Colonic mucosa (tissue), 4 donors: ENCODE measurements around the gene RMC1. TPM values are rescaled to one million over a fixed set of nuclear protein-coding genes. Genes with fewer than 3 reads are reported as not detected.

Source experiments
- DNase-seq: peaks from one replicate; pipeline ENCODE4 v3.0.0-alpha.2; 2020
- H3K27ac ChIP-seq: fragments of 200-600 bp; one replicate; pipeline ENCODE4 v1.8.0; 2021
- H3K27me3 ChIP-seq: fragments of 200-600 bp; one replicate; pipeline ENCODE4 v1.8.0; 2021
- H3K36me3 ChIP-seq: fragments of 200-600 bp; one replicate; pipeline ENCODE4 v1.8.0; 2021
- H3K4me1 ChIP-seq: fragments of 200-600 bp; one replicate; pipeline ENCODE4 v1.8.0; 2021; ENCODE audit warnings: mild to moderate bottlenecking
- H3K4me3 ChIP-seq: fragments of 200-600 bp; one replicate; pipeline ENCODE4 v1.8.0; 2021
- H3K9ac ChIP-seq, 2 donors: one replicate each; pipeline ENCODE4 v1.7.0; 2013; ENCODE audit warnings: control low read depth in 2 of 2, low read depth in 2 of 2, low read length in 2 of 2
- H3K9me3 ChIP-seq: fragments of 200-600 bp; one replicate; pipeline ENCODE4 v1.8.0; 2021
- CTCF ChIP-seq: fragments of 200-600 bp; IDR thresholded peaks from one replicate; pipeline ENCODE4 v1.8.0; 2022; ENCODE audit warnings: antibody characterized with exemption, mild to moderate bottlenecking
- intact Hi-C: fragments of 100-400 bp; cut with DNase I; formaldehyde crosslinking; loops from one replicate; pipeline ENCODE4 v1.14.1; 2022
- total RNA-seq, 2 donors: library from RNA; stranded (reverse); fragmentation: NEBNext Ultra II Directional in 1 of 2; extraction: Animal tissue kit (Norgen Biotek cat#: 25700) in 1 of 2; gene quantifications; one replicate each; pipeline ENCODE4 v1.2.1, GENCODE V29; 2021
- donor health status: healthy.
- donor health status: DM: no; HTN: no; CAD: no.
- donor health status: DM: no; HTN: no; CAD: no.

Gene RMC1
- total RNA-seq, result 10 to 100 TPM; 28.4 to 34.9 TPM

DNA sequence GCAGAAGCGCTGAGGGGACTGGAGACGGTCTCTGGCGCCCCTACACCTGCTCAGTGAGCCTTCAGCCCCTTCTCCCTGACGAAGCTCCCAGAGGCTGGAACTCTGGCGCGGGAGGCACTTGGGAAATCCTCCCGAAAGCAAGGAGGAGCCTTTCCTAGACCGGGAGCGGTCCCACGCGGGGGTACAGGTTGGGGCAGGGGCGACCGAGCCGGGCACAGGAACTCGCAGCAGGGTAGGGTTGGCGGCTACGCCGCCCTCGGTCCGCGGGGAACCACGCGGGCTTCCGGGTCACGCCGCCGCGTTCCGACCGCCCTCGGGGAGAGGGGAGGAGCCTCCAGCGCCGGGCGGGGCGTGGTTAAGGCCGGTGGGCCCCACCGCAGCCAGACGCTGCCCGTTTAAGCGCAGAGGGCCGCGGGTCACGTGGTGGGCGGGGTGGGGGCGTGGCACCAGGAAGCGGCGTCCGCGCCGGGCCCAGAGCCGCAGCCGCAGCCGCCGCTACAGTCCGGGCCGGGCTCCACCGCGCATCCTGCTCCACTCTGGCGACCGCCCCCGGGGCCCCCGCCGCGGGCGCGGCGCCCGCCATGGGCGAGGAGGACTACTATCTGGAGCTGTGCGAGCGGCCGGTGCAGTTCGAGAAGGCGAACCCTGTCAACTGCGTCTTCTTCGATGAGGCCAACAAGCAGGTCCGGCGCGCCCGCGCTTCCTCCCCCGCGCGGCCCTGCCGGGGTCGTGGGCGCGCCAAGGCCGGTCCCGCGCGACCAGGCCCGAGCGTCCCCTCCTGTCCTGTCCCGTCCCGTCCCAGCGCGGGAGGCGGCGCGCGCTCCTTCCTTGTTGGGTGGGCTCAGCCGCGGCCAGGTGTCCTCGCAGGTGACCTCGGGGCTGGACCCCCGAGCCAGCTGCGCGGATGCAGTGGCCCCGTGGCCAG lies at the start of gene RMC1:
RMC1 (plus strand) TSS at position 474 of the 925 bp plus-strand sequence; CDS start at position 582, 108 bp downstream.
- no peaks in the 10 kb centered on the region for H3K9me3 ChIP-seq
- intact Hi-C loops, result no loop called here
- peak within 1 kb of the TSS; percentile 93 for H3K27ac ChIP-seq
- no peaks in the 10 kb centered on the region for H3K36me3 ChIP-seq
- H3K27me3 ChIP-seq, result no peaks in the 10 kb centered on the region
- peaks cover 10% of the 10 kb centered on the region for H3K4me1 ChIP-seq
- peak within 1 kb of the TSS; percentile 98 for H3K4me3 ChIP-seq
- TF ChIP-seq CTCF, result no peak
- peak within 1 kb of the TSS; percentile 89 to 93 for H3K9ac ChIP-seq
- peak; percentile 96 for DNase-seq

DNA sequence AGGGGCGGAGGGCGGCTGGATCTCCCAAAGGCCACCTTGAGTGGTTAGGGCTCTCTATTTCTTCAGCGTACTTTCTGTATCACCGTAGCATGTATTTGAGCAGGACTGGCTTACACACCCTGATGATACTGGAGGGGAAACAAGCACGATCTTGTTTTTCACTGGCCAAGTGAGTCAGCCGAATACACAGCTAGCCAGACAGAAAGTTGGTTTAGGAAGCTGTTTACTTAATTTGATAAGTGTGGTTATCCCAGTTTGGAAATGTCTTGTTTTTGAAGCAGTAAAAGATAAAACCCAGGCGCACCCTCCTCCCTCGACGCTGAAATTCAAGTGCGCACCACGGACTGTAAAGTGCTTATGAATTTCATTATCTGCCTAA lies 49.6 kb upstream of the RMC1 start:
- Histone ChIP-seq H3K9me3 (no peaks in the 10 kb centered on the region), H3K9ac (peak overlapping the region; percentile 83 to 99), H3K4me1 (peaks cover 8% of the 10 kb centered on the region), H3K36me3 (no peaks in the 10 kb centered on the region), H3K27me3 (no peaks in the 10 kb centered on the region), H3K4me3 (peak overlapping the region; percentile 97), H3K27ac (peak overlapping the region; percentile 98)
- no peak for DNase-seq
- intact Hi-C loops, result no loop called here
- TF ChIP-seq CTCF, result no peak

GRCh38 chr18:23456835-23457234 lies 46.5 kb upstream of the RMC1 start:
- H3K27me3 ChIP-seq, result no peaks in the 10 kb centered on the region
- no peaks in the 10 kb centered on the region for H3K36me3 ChIP-seq
- DNase-seq, result no peak
- H3K4me3 ChIP-seq, result no peak overlapping the region
- no peaks in the 10 kb centered on the region for H3K9me3 ChIP-seq
- no peak overlapping the region for H3K27ac ChIP-seq
- intact Hi-C loops, result no loop called here
- no peak for TF ChIP-seq CTCF
- no peak overlapping the region for H3K9ac ChIP-seq
- peaks cover 14% of the 10 kb centered on the region for H3K4me1 ChIP-seq

GRCh38 chr18:23458830-23459529 lies 44.3 kb upstream of the RMC1 start:
- Histone ChIP-seq H3K9me3 (no peaks in the 10 kb centered on the region), H3K4me1 (peaks cover 10% of the 10 kb centered on the region), H3K27ac (peak overlapping the region; percentile 57), H3K9ac (peak overlapping the region in 1 of 2 donors; percentile 14), H3K4me3 (no peak overlapping the region), H3K27me3 (no peaks in the 10 kb centered on the region), H3K36me3 (peaks cover 9% of the 10 kb centered on the region)
- intact Hi-C loops, result no loop called here
- TF ChIP-seq CTCF, result no peak
- no peak for DNase-seq

GRCh38 chr18:23459530-23459921 lies 43.8 kb upstream of the RMC1 start:
- intact Hi-C loops, result no loop called here
- TF ChIP-seq CTCF, result no peak
- no peaks in the 10 kb centered on the region for H3K27me3 ChIP-seq
- H3K36me3 ChIP-seq, result peaks cover 10% of the 10 kb centered on the region
- no peak overlapping the region for H3K9ac ChIP-seq
- peaks cover 10% of the 10 kb centered on the region for H3K4me1 ChIP-seq
- no peak overlapping the region for H3K4me3 ChIP-seq
- no peaks in the 10 kb centered on the region for H3K9me3 ChIP-seq
- no peak for DNase-seq
- peak overlapping the region; percentile 57 for H3K27ac ChIP-seq
